Heart right ventricle (tissue), 16 donors: ENCODE data around the gene SLC25A33. TPM values are rescaled to one million over a fixed set of nuclear protein-coding genes. Genes with fewer than 3 reads are reported as not detected.
"Not testable (repeated sequence)": the region's sequence is repeated elsewhere in the genome, so short reads cannot be mapped to it uniquely, and the experiment has no call there.

ENCODE experiments used
- ATAC-seq, 8 donors: fragments of 200-7000 bp; cut with Tn5 transposase; one replicate each; pipeline ENCODE4 v1.9.1; 2020; ENCODE audit warnings: mild to moderate bottlenecking in 8 of 8, moderate library complexity in 8 of 8, moderate number of reproducible peaks in 1 of 8
- DNase-seq, 2 donors: peaks; one replicate each; pipeline ENCODE4 v3.0.0-alpha.2; 2020
- H3K27ac ChIP-seq, 10 donors: fragments of 200-600 bp; sonication (generic) in 2 of 10; one replicate each; pipeline versions ENCODE4 v1.5.0 to v1.8.0; 2020 to 2022; ENCODE audit warnings: mild to moderate bottlenecking in 3 of 10
- H3K27me3 ChIP-seq, 7 donors: fragments of 200-600 bp; one replicate each; pipeline ENCODE4 v1.8.0; 2021 to 2022; ENCODE audit warnings: mild to moderate bottlenecking in 2 of 7
- H3K36me3 ChIP-seq, 9 donors: fragments of 200-600 bp; sonication (generic) in 1 of 9; one replicate each; pipeline versions ENCODE4 v1.5.0 to v1.8.0; 2020 to 2022; ENCODE audit warnings: mild to moderate bottlenecking in 2 of 9
- H3K4me1 ChIP-seq, 9 donors: fragments of 200-600 bp; sonication (generic) in 1 of 9; one replicate each; pipeline versions ENCODE4 v1.5.0 to v1.8.0; 2020 to 2022; ENCODE audit warnings: mild to moderate bottlenecking in 4 of 9
- H3K4me3 ChIP-seq, 10 donors: fragments of 200-600 bp; sonication (generic) in 2 of 10; one replicate each; pipeline versions ENCODE4 v1.5.0 to v1.8.0; 2020 to 2022; ENCODE audit warnings: mild to moderate bottlenecking in 7 of 10, moderate library complexity in 2 of 10
- H3K9me3 ChIP-seq, 11 donors: fragments of 200-600 bp in 10 of 11; sonication (generic) in 2 of 11; one replicate each; pipeline versions ENCODE4 v1.5.0 to v1.8.0; 2013 to 2022; ENCODE audit warnings: mild to moderate bottlenecking in 2 of 11, control low read depth in 1 of 11, moderate library complexity in 1 of 11
- WGBS, 2 donors: extraction: QIAGEN DNeasy Blood & Tissue Kit; methylation state at CpG; one replicate each; pipeline ENCODE4 v1.1.7; 2013; ENCODE audit warnings: inconsistent platforms in 1 of 2; 5-methylcytosine and 5-hydroxymethylcytosine counted together
- intact Hi-C, 10 donors: fragments of 100-400 bp; cut with DNase I; formaldehyde crosslinking; loops; one replicate each; pipeline versions ENCODE4 v1.11.1 to v1.14.2; 2022
- polyA plus RNA-seq, 2 donors: library from polyadenylated mRNA; stranded (reverse); fragments of 200-250 nt; gene quantifications; one replicate each; pipeline ENCODE4 v1.2.3, GENCODE V29; 2013
- total RNA-seq, 10 donors: library from RNA; stranded (reverse); fragmentation: NEBNext Ultra II Directional in 3 of 10; extraction: Animal tissue kit (Norgen Biotek cat#: 25700) in 3 of 10; gene quantifications; one replicate each; pipeline versions ENCODE4 v1.2.1 to v1.2.4, GENCODE V29; 2021 to 2023
- TF ChIP-seq, protein P1 (sequence below), 9 donors: fragments of 200-600 bp; sonication (generic) in 2 of 9; IDR thresholded peaks; one replicate each; pipeline versions ENCODE4 v1.5.0 to v1.8.0; 2021 to 2022; ENCODE audit warnings: antibody characterized with exemption in 9 of 9, mild to moderate bottlenecking in 5 of 9, moderate library complexity in 1 of 9
- donor health status: Arrhythmogenic right ventricular cardiomyopathy.
- donor health status: ischemic (EF 13 %, LVEDD 7.1; RV severe dilation, severe dysfunction).
- donor health status: healthy with polysubstance abuse.
- donor health status: DM: no; HTN: yes; CAD: no.
- donor health status: DM: no; HTN: no; CAD: no.
- donor health status: ischemic (EF 25% LVEDD 6.9; RV normal size, moderate dysfunction).
- donor health status: ischemic (EF 25% LVEDD 5.7; RV mildly dilated, moderate dysfunction).
- donor health status: healthy.
- donor health status: DM: yes; HTN: yes; CAD: no.
- donor health status: Ischemic cardiomyopathy.
- donor health status: ischemic (EF 35%, LVEDD 5.7; RV mildly dilated, moderate dysfunction).
- donor health status: nonischemic (EF 11% LVEDD 7.7; RV severe dilation, severe dysfunction).
- donor health status: DM: yes; HTN: yes; CAD: no.
- donor health status: PGD.
- donor health status: ischemic (EF 29% LVEDD 5.4; RV normal size, mild dysfunction).
- donor health status: nonischemic (EF 23%, LVEDD 6.1; RV moderate dilation, normal function).

Gene SLC25A33
- total and polyA plus RNA-seq, 12 donors = 2.8 to 7.7 (median 5.4) TPM

DNA sequence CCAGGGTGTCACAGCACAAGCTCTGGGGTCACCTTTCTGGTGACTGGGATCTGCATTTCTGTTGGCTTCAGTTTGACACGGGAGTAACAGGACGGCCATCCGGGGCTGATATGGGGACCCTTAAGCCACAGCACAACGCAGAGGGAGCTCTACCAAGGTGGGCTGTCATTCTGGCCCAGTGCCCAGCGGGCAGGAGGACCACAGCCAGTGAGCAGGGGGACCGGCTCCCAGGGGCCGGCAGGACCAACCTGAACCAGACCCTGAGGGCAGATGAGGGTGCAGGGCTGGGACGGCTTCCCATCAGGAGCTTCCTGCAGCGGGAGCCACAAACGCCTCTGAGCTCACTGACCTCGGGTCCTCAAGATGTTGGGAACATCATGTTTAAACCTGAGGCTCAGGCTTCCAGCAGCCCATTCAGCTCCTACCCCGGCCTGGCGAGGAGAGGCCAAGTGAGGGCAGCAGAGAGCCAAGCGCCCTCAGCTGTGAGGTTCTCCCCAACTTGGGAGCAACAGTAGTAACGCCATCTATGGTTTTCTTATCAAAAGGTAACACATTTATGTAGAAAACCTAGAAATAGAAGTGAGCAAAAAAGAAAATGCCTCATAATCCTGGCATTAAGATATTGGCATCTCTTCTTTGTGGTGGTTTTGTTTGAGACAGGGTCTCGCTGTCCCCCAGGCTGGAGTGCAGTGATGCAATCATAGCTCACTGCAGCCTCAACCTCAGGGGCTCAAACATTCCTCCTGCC lies 76.2 kb downstream of the SLC25A33 start:
- intact Hi-C loops = no loop called here

DNA sequence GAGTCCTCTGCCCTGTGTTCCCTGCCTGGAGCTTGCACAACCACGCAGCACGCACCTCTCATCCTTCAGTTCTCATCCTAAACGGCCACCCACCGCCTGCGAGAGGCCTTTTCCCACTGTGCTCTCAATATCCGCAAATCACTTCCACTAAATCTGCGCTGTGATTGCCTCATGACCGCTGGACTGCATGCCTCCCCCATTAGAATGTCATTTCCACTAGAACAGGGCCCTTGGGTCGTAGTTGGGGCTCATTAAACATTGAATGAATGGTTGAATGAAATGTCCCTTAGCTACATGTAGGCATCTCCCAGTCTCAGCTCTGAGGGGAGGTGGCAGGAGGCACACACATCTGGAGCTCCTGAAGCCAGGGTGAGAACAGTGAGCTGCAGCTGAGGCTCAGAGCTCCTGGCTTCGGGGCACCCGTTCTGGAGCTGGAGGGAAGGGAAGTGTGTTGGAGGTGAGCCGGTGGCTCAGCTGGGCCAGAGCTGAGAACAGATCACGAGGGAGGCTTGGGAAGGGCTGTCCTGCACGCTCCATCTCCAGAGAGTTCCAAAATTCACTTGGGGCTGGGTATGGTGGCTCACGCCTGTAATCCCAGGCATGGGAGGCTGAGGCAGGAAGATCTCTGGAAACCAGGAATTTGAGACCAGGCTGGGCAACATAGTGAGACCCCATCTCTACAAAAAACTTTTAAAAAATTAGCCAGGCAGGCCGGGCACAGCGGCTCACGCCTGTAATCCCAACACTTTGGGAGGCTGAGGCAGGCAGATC lies 79.8 kb downstream of the SLC25A33 start:
- H3K4me3 ChIP-seq = no peak overlapping the region
- DNase-seq = no peak
- H3K27ac ChIP-seq = no peak overlapping the region
- H3K36me3 ChIP-seq = no peaks in the 10 kb centered on the region
- TF ChIP-seq, protein P1, sequence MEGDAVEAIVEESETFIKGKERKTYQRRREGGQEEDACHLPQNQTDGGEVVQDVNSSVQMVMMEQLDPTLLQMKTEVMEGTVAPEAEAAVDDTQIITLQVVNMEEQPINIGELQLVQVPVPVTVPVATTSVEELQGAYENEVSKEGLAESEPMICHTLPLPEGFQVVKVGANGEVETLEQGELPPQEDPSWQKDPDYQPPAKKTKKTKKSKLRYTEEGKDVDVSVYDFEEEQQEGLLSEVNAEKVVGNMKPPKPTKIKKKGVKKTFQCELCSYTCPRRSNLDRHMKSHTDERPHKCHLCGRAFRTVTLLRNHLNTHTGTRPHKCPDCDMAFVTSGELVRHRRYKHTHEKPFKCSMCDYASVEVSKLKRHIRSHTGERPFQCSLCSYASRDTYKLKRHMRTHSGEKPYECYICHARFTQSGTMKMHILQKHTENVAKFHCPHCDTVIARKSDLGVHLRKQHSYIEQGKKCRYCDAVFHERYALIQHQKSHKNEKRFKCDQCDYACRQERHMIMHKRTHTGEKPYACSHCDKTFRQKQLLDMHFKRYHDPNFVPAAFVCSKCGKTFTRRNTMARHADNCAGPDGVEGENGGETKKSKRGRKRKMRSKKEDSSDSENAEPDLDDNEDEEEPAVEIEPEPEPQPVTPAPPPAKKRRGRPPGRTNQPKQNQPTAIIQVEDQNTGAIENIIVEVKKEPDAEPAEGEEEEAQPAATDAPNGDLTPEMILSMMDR (IDR thresholded peaks at IDR 0.05) = no peak
- no peaks in the 10 kb centered on the region for H3K4me1 ChIP-seq
- 80% methylated on average over 18 of the region's 18 CpGs for WGBS, 2 donors
- intact Hi-C loops = no loop called here
- H3K27me3 ChIP-seq = peaks cover 0 to 33% (median 17%) of the 10 kb centered on the region in 7 donors
- ATAC-seq = no peak
- no peaks in the 10 kb centered on the region for H3K9me3 ChIP-seq

More for the DNA sequence above, 76.2 kb downstream of the SLC25A33 start:
- WGBS, 2 donors = 44 to 45% methylated on average over 16 of the region's 16 CpGs
- H3K4me1 ChIP-seq = no peaks in the 10 kb centered on the region
- H3K27me3 ChIP-seq = peaks cover 0 to 26% (median 15%) of the 10 kb centered on the region in 7 donors
- H3K9me3 ChIP-seq = no peaks in the 10 kb centered on the region
- H3K36me3 ChIP-seq = peaks cover 0 to 34% (median 7%) of the 10 kb centered on the region in 9 donors
- TF ChIP-seq, protein P1 (IDR thresholded peaks at IDR 0.05) = peak in 8 of 9 donors; percentile 40 to 79 (median 58)
- peak in 4 of 8 donors; percentile 48 to 63 (median 57) for ATAC-seq
- no peak overlapping the region for H3K4me3 ChIP-seq
- DNase-seq = no peak
- H3K27ac ChIP-seq = no peak overlapping the region

DNA sequence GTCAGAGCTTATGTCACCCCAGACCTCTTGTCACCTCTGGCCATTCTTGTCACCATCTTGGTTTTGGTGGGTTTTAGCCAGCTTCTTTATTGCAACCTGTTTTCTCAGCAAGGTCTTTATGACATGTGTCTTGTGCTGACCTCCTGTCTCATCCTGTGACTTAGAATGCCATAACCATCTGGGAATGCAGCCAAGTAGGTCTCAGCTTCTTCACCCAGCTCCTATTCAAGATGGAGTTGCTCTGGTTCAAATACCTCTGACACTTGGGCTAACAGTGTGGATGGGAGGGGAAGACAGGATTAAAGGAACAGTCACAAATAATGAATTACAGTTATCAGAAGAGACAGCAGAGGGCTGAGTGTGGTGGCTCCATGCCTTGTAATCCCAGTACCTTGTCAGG lies 81.8 kb downstream of the SLC25A33 start:
- no peak for ATAC-seq
- H3K27me3 ChIP-seq = peaks cover 0 to 46% (median 29%) of the 10 kb centered on the region in 7 donors

DNA sequence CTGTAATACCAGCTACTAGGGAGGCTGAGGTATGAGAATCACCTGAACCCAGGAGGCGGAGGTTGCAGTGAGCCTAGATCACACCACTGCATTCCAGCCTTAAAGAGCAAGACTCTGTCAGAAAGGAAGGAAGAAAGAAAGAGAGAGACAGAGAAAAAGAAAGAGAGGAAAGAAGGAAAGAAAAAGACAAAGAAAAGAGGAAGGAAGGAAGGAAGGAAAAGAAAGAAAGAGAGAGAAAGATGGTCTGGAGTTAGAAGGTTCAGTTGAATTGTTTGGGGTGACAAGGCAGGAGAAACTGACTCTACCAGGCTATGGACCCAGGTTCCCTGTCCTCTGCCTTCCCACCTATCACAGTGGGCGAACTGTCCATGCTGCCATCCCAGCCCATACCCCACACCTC lies 84.8 kb downstream of the SLC25A33 start:
- DNase-seq = no peak
- TF ChIP-seq, protein P1 (IDR thresholded peaks at IDR 0.05) = no peak
- ATAC-seq = no peak
- Histone ChIP-seq H3K4me3 (no peak overlapping the region), H3K27ac (no peak overlapping the region), H3K9me3 (no peaks in the 10 kb centered on the region), H3K4me1 (peaks cover 0 to 32% (median 4%) of the 10 kb centered on the region in 9 donors), H3K36me3 (no peaks in the 10 kb centered on the region), H3K27me3 (peaks cover 0 to 39% (median 26%) of the 10 kb centered on the region in 7 donors)
- intact Hi-C loops = loop anchor here in 3 of 10 donors (10.0 kb wide), 3 partner anchors 61 to 91 kb away; no protein-coding TSS in a partner anchor
- WGBS, 2 donors = 88 to 93% methylated on average over 2 of the region's 2 CpGs

More for the DNA sequence above, 81.8 kb downstream of the SLC25A33 start:
- no peak overlapping the region for H3K4me3 ChIP-seq
- no peak for DNase-seq
- TF ChIP-seq, protein P1 (IDR thresholded peaks at IDR 0.05) = no peak
- H3K27ac ChIP-seq = no peak overlapping the region
- no peaks in the 10 kb centered on the region for H3K36me3 ChIP-seq
- intact Hi-C loops = loop anchor here in 3 of 10 donors (10.0 kb wide), 3 partner anchors 64 to 94 kb away; no protein-coding TSS in a partner anchor
- H3K9me3 ChIP-seq = no peaks in the 10 kb centered on the region
- H3K4me1 ChIP-seq = peaks cover 0 to 1% (median 0%) of the 10 kb centered on the region in 9 donors

DNA sequence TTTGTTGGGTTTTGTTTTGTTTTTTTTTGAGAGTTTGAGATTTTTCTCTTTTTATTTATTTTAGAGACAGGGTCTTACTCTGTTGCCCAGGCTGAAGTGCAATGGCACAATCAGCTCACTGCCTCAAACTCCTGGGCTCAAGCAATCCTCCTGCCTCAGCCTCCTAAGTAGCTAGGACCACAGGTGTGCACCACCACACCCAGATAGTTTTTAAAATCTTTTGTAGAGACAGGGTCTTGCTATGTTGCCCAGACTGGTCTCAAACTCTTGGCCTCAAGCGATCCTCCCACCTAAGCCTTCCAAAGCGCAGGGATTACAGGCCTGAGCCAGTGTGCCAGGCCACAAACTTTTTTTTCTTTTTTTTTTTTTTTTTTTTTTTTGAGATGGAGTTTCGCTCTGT lies 85.8 kb downstream of the SLC25A33 start:
- not testable (repeated sequence) for H3K27ac ChIP-seq

More for the DNA sequence above, 85.8 kb downstream of the SLC25A33 start:
- ATAC-seq, H3K4me3 ChIP-seq, DNase-seq, H3K36me3 ChIP-seq, H3K9me3 ChIP-seq: not testable (repeated sequence)
- 89 to 96% methylated on average over 3 of the region's 3 CpGs for WGBS, 2 donors
- H3K4me1 ChIP-seq = peaks cover 0 to 38% (median 4%) of the 10 kb centered on the region in 9 donors
- intact Hi-C loops = loop anchor here in 6 of 10 donors (5.0 to 10.0 kb wide), 7 partner anchors 60 to 807 kb away; partner anchors contain the start of gene CENPS (in 1 of the 6)
- H3K27me3 ChIP-seq = peaks cover 0 to 30% (median 18%) of the 10 kb centered on the region in 7 donors
